ENCODE measurements around the gene CASK.
"Not testable (repeated sequence)": the region's sequence is repeated elsewhere in the genome, so short reads cannot be mapped to it uniquely, and the experiment has no call there.

The CASK gene

DNA sequence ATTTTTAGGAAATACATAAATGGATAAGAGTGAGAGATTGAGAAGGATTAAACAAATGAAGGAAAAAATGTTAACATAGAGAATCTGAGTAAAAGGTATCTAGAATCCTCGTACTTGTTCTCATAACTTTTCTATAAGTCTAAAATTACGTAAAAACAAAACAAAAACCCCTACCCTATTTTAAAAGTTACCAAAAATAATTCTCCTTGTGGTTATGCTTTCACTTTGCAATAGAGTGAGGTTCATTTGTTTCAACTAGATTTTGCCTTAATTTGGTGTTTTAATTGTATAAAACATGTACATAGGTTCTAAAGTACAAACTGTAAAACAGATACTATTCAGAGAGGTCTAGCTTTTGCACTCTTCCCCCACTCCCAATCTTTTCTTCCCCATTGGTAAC is 238.4 kb downstream of the CASK start:
- DNase-seq: no peak

DNA sequence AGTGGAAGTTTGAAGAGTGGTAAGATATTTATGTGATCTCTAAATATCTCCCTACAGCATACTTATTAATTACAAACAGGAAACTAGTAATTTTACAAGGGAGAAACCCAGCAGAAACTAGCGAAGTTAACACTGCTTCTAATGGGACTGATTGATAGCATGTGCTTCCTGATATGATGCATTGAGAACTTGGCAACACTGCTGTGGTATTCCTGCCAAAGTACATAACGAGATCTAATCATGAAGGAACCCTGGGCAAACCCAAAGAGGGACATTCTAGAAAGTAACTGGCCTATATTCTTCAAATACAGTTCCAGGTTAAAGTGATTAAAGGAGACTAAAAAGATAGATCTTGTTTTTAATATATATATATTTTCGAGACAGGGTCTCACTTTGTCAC is 239.2 kb downstream of the CASK start:
- no peak for DNase-seq

DNA sequence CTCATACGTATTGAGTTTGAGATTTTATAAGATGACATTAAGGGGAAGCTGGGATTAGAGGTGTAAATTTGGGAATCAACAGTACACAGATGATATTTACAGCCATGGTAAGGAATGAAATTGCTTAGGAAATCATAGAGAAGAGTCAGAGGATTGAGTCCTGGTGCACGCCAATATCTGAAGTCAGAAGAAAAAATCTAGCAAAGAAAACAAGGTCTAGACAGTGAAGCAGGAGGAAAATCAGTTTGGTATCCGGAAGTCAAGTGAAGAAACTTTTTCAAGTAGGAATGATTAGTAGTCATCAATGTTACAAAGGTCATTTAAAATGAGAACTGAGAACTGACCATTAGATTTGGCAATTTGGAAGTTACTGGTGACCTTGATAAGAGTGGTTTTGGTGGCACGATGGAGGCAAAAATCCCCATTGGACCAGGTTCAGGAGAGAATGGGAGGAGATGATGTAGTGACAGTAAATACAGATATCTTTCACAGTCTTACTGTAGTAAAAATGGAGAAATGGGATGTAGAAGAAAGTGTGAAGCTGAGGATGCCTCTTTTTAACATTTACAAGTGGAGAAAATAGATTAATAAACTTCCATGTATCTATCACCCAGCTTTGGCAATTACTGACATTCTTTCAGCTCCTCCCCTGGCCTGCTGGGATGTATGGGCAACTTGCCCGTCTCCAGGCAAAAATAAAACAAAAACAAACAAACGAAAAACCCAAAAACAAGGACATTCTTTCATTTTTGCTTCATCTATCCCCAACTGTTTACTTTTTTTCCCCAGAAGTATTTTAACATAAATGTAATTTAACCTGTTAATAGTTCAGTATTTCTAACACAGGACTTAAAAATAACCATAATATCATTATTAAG is 245.9 kb downstream of the CASK start:
- no peak for DNase-seq

DNA sequence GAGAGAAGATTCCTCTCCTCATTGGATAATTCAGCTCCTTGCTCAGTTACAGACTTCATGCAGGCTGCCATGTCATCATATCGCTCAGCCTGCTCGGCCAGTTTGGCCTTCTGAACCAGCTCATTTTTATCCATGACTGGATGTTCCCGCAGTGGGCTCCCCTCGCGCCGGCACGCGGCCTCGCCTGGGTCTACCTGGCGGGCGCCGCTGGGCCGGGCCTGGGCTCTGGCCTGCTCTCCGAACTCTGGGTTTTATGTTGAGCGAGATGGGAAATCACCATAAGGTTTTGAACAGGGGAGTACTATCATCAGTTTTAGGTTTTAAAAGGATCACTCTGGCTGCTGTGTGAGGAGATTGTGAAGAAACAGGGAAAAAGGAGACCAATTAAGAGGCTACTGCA is 247.0 kb downstream of the CASK start:
- not testable (repeated sequence) for DNase-seq

DNA sequence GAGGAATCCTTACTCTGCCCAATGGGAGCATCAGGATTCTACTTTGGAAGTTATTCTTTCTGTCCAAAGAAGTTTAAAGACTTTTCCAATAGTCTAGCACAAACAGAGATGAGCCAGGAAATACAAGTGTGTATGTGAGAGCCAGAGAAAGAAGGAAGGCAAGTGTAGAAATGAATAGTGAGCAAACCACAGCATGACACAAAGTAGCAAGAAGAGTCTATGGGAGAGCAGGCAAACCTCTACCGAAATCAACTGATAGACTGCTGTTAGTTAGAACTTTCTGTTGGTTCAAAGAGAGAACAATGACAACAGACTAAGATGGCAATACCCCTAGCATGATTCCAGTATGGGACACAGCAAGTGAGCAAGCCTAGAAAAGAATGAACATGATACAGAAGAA is 250.7 kb downstream of the CASK start:
- no peak for DNase-seq

DNA sequence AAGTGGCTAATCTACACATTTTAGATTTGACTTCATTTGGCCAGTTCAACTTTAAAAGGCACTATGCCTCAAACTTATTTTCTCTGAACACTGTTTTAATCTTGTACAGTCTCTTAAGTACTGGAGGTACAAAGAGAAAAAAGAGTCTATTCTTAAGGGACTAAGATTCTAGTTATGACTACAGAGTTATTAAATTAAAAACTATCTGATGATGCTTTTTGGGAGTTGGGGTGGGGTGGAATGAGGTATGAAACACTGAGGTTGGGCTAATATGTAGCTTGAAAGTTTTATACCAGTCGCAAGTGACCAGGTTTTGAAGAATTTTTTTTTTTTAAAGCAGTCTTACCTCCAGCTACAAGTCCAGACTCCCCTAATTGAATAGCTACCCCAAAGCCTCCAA is 252.3 kb downstream of the CASK start:
- no peak for DNase-seq

DNA sequence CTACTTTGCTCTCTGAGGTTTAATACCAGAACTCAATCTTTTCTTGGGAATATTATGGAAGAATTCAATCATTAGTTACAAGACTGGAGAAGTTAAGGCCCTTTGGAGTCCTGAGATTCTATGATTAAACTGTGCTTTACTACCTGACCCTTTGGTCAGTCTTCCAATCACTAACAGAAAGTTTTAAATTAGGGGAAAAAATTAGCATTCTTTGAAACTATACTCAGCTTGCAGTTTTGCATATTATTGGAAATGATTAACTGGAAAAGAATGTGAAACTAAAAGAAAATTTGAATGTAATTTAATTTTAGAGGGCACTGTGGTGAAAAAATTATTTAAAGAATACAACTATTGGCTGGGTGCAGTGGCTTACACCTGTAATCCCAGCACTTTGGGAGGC is 253.2 kb downstream of the CASK start:
- DNase-seq: no peak

DNA sequence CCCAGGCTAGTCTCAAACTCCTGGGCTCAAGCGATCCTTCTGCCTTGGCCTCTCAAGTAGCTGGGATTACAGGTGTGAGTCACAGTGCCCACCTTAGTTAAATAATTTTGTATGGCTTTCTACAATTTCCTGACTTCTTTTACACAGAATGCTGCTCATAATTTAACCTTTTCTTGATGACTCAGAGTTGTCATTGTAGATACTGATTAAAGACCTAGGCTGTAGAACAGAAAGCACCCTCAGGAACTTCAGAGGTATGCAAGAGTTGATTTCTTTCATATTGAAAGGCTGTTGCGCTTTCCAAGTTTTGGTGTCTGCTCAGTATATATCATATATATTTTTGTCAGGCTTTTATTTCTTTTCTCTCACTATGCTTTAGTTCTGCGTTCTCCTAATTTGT is 255.7 kb downstream of the CASK start:
- DNase-seq: no peak

DNA sequence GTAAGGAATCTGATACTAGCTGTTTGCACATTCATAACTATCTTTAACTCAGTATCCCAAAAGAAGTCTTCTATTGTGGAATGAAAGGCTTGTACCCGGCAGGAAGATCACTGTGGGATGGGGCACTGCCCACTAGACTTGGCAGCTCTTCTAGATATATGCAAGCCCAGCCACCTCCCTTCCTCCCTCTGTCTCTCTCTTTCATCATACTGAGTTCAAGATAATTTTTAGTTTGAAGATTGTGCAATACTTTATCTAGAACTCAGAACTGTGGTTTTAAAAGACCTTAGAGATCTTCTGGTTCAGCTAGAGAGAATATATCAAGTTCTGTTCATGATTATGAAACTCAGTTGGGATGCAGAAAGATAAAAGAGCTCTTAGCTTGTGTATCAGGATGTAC is 257.1 kb downstream of the CASK start:
- DNase-seq: no peak

DNA sequence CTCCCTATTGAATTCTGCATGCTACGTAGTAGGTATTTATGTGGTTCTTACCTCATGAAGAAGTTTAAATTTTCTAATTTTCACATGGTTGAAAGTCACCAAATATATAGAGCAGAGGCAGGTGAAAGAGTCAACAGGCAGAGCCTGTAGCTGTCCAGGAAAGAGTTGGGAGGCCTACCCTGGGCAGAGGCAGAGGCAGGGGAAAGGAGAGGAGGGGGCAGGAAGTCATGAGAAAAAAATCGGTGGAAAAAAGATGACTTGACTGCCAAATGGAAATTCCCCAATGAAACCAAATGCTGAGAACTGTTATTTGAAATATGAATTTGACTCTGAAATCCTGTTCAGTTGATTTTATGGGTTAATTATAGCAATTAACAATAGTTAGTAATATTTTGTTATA is 257.7 kb downstream of the CASK start:
- no peak for DNase-seq

DNA sequence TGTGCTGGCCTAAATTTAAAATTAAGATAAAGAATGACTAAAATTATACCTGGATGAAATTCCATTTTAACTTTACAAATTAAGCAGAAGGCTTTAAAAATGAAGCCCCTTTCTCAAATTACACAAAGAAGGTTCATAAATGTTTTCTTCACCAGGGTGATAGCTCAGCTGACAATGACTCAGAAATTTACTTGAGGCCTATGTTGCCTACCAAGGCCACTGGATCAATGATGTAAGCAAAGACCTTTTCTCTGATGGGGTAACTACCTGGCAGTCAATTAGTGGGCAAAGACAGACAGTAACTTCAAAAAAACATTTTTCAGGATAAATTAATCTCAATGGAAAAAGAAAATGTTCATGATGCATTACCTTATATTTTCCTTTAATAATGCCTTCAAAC is 258.4 kb downstream of the CASK start:
- no peak for DNase-seq

DNA sequence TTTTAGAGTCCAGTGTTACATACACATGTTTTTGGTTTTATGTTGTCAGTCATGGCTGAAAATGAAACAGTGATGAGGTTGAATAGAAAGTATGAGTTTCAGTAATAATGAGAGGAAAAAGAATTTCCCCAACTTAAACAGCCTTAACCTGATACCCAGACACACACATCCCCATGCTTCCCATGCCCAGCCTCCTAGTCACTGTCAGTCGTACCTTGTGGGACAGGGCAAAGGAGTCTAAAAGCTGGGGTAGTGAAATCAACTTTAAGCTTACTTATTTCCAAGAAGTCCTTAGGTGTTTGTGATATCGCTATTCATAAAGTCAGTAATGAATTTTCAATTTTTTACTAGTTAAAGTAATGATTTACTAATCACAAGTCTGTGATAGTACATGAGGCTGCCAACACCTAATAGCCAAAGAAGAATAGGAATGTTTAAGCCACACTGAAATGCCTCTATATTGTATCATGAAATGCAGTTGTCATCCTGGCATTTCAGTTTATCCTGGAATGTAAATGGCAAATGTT is 258.9 kb downstream of the CASK start:
- DNase-seq: no peak

DNA sequence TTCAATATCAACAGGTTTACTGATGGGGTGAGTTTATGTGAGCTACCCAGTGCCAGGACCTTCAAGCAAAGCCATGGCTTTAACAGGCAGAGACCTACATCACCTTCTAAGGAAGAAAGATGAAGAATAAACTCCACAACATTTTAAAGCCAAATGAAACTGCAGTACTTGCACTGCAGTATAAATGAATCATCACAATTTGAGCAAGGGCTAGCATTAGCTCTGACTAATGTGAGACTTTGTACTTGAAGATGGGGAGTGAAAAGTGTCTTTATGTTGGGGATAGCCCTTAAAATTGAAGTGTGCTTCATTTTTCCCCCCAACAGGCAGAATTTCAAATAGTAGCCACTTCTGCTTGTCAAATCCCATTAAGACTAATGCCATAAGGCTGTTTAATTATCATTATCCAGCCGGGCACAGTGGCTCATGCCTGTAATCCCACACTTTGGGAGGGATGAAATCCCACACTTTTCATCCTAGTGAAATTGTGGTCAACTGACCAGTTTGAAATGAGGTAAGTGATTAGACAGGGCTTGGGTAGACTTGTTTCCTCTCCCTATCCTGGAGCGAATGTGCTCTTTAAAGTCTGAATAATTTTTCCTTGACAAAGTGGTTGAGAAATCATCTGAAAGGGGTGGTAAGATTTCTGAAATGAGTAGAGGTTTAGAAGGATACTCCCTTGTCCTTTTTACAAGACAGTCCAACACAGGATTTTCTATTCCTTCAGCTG is 261.8 kb downstream of the CASK start:
- DNase-seq: no peak

DNA sequence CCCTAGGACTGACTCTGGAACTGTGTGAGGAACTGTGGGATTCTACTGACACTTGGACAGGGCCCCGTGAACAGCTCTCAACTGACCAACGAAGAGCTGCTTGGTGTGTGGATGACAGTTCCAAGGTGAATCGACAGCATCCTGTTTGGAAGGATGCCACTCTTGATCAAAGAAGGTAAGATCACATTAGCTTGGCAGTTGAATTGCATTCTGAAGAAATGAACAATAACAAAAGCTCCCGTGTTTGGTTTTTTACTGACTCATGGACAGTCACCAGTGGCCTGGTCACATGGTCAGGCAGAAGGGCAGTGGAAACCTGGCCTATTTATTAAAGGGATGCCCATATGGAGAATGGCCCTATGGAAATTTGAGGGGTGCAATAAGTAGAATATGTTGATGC is 267.7 kb downstream of the CASK start:
- no peak for DNase-seq

DNA sequence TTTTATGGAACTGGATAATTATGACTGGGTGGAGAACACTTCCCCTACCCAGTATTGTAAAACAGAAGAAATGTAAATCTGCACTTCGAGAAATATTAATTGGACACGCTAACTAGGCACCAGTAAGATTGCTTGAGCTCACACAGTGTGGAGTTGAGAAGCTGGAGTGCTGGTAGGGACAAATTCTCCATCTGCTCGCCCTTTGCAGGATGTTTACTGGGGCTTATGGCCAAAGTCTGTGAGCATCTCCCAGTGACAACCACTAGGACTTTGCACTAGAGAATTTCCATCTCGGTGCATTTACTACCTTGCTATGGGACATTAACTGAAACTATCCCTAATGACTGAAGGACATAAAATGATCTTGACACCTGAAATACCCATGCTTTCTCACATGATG is 268.3 kb downstream of the CASK start:
- no peak for DNase-seq

DNA sequence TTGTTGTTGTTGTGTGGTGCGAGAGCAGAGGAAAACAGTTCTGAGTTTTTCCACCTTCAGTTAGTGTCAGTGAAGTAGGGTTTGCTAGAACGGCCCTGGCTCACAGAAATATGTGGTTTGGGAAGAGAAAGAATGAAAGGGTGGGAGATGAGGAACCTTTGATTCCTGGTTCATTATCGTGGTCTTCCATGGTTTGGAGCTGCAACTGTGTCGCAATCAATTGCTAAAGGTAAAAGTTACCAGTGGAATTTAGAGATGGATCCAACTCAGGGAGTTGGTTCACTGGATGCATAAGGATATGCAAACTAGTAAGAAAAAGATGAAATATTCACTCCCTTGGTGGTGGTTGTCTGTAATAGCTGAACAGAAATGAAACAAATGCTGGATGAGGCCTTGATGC is 270.2 kb downstream of the CASK start:
- no peak for DNase-seq

DNA sequence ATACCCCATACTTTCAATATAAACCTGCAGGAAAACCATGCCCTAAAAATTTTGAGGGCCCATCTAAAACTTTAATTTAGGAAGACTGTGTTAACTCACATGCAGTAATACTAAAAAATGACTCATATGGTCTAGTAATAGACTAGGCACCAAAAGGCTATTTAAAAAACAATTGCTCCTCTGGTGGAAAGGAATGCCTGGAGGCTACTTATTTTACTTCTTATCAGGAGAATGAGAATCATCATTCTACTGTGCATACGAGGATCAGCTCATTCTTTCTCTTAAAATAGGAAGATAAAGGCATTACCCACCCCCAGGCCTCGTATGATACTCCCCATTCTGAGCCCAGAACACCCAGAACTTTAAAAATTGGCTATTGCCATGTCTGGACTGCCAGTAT is 277.2 kb downstream of the CASK start:
- not testable (repeated sequence) for DNase-seq

DNA sequence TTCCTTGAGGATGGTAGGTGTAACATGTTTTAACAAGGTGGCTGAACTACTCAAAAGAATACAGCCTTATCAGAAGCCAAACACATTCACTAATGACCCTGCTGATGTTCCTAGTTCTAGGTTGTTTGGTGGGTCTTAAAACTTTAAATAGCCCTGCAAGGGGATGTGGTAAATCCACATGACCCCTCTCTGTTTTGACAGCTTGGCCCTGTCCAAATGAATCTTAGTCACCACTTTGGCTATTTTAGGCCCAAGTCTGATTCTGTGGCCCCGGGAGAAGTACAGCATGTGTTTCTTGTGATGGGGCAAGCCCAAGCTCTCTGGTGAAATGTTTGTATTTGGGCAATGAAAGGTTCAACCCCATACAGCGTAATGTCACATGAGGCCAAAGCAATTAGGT is 289.1 kb downstream of the CASK start:
- DNase-seq: no peak

DNA sequence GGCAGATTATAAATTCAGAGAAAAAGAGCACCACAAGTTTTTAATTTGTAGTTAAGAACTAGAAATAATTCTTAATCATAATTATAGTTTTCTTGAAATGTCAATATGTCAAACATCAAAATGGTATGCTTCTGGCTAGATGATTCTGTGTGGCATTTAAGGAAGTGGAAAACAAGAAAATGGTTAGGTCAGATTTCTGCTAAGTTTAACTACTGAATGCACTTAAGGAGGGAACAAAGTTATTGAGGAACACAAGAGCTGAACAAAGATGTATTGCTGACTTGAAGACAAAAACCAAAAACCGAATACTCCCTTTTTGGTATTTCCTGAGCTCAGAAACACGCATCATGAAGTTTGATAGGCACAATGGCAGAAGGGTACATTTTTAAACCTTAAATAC is 293.3 kb downstream of the CASK start:
- no peak for DNase-seq

DNA sequence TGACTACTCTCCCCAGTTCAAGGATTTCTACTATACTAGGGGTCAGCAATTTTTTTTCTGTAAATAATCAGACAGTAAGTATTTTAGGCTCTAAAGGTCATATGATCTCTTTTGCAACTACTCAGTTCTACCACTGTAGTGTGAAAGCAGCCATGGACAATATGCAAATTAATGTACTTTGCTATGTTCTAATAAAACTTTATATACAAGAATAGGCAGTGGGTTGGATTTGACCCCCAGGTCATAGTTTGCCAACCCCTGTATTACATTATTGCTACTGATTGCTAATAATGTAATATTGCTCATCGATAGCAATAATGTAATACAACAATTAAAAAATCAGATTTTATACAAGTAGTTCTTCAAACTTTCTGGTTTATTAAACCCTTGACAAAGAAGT is 293.8 kb downstream of the CASK start:
- no peak for DNase-seq

DNA sequence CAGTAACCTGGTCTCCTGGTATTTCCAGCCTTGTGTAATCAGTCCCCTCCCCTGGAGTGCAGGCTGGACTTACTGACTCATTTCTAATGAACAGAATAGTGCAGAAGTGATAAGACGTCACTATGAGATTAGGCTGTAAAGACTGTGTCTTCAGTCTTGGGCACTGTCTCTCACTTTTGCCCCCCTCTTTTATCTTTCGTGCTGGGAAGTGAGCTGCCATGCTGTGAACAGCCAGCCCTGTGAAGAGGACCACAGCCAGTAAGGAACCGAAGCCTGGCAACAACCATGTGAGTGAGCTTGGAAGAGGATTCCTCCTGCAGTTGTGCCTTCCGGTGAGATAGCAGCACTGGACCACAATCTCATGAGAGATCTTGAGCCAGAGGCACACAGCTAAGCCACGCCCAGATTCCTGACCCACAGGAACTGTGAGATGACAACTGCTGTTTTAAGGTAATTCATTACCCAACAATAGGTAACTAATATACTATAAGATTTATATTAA is 302.1 kb downstream of the CASK start:
- DNase-seq: no peak

DNA sequence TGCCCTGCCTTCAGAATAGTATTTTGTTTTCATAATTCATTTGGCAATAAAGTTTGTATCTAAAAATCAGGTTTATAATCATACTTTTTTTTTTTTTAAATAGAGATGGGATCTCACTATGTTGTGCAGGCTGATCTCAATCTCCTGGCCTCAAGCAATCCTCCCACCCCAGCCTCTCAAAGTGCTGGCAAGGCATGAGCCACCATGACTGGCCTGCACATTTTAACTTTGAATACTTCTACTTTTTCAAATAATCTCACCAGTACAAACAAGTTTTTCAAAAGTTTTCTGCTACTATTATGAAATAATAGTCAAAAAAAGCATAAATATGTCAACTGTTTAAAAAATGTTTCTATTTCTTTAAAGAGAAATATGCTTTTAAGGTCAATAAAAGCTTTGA is 304.1 kb downstream of the CASK start:
- DNase-seq: no peak

DNA sequence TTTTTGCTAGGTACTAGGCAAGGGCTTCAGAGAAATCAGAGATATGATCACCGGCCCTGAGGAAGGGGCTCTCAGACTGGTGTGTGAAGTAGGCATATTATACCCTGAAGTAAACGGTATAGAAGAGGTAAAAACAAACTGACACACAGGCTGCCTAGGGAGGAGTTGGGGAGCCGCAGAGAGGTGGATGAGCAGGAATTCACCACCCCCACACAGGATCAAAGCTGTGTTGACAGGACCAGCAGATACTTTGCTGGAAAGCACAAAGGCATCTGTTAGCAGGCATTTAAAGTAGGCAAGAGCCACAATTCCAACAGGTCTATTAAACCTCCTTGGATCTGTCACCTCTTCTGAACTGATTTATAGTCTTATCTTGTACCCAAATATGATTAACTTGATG is 306.4 kb downstream of the CASK start:
- DNase-seq: no peak

DNA sequence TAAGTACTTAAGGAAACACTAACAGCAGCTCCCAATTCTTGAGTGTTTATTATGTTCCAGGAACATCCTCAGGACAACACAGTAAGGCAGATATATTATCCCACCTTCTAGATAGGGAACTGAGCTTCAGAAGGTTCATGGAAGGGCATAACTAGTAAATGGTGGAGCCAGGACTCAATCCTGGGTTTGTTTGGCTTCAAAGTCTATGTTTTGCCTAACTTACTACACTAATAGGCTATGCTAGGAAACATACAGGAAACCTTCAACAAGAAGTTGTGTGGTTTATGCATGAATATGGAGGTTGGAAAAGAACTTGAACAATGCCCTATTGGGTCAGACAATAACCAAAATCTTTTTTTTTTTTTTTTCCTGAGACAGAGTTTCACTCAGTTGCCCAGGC is 307.1 kb downstream of the CASK start:
- DNase-seq: no peak
